OCI-LY3 (cell line): Measurements from ENCODE around the gene SLC28A1.

Experiments
- H2AFZ ChIP-seq: fragments of 200-600, 300-600 bp; shearing (Covaris generic); 2 replicates; pipeline ENCODE4 v1.6.0; 2014; ENCODE audit warnings: antibody characterized with exemption, low read depth, low read length
- H3K27ac ChIP-seq: fragments of 200-600, 300-600 bp; sonication (generic); 2 replicates; pipeline ENCODE4 v1.5.1; 2014; ENCODE audit warnings: mild to moderate bottlenecking, low read length, moderate library complexity, mixed read lengths
- H3K27me3 ChIP-seq: fragments of 200-600, 300-600 bp; sonication (generic); 2 replicates; pipeline ENCODE4 v1.6.1; 2014; ENCODE audit warnings: low read depth, low read length, mixed read lengths
- H3K36me3 ChIP-seq: fragments of 200-600, 300-600 bp; sonication (generic); replicated peaks from 2 replicates; pipeline ENCODE3; 2014; ENCODE audit warnings: low read depth, low read length, mixed read lengths
- H3K4me1 ChIP-seq: fragments of 300-600, 200-600 bp; sonication (generic); 2 replicates; pipeline ENCODE4 v1.6.1; 2014; ENCODE audit warnings: low read length, mixed read lengths
- H3K4me2 ChIP-seq: fragments of 200-600, 300-600 bp; sonication (generic); 2 replicates; pipeline ENCODE4 v1.6.1; 2014; ENCODE audit warnings: low read length, mixed read lengths
- H3K4me3 ChIP-seq: fragments of 300-600, 200-600 bp; sonication (generic); 2 replicates; pipeline ENCODE4 v1.5.1; 2014; ENCODE audit warnings: antibody characterized with exemption, mild to moderate bottlenecking, low read length, moderate library complexity
- H3K79me2 ChIP-seq: fragments of 300-600, 200-600 bp; shearing (Covaris generic); 2 replicates; pipeline ENCODE4 v1.6.1; 2014; ENCODE audit warnings: mild to moderate bottlenecking, low read length, mixed read lengths
- H3K9ac ChIP-seq: fragments of 300-600, 200-600 bp; shearing (Covaris generic); 2 replicates; pipeline ENCODE4 v1.6.0; 2014; ENCODE audit warnings: mild to moderate bottlenecking, low read length, moderate library complexity
- H3K9me3 ChIP-seq: fragments of 200-600, 300-600 bp; shearing (Covaris generic); 2 replicates; pipeline ENCODE4 v1.6.1; 2014; ENCODE audit warnings: low read length, mixed read lengths; ENCODE audit not compliant: insufficient read depth
- H4K20me1 ChIP-seq: fragments of 200-600, 300-600 bp; sonication (generic); 2 replicates; pipeline ENCODE4 v1.6.1; 2016; ENCODE audit warnings: low read length, mixed read lengths; ENCODE audit not compliant: insufficient read depth
- EZH2phosphoT487 ChIP-seq: fragments of 200-600 bp; shearing (Covaris generic); IDR thresholded peaks from 2 replicates; pipeline ENCODE4 v1.6.1; 2018; ENCODE audit warnings: antibody characterized with exemption, mixed run types, low read depth
- TF ChIP-seq, protein P1 (sequence below): fragments of 200-600, 300-600 bp; sonication (generic); IDR thresholded peaks from 2 replicates; pipeline ENCODE4 v1.5.1; 2014; ENCODE audit warnings: antibody characterized with exemption, low read length, low read depth

The SLC28A1 gene

DNA sequence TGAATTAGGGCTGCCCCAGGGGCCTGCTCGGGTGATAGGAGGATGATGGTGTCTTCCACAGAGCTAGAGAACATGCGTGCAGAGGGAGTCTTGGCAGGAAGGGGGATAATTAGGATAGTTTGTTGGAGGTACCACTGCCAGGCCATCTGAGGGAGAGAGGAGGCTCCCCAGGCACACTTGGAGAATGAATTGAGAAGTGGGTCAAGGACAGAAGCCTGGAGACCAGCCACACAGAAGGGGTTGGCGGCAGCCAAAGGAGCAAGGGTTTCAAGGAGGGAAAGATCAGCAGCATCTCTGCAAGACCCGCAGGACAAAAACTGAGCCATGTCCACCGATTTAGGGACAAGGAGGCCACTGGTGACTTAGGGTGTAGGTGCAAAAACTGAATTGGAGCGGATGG lies 6.9 kb downstream of the SLC28A1 start:
- H3K79me2 ChIP-seq = no peaks in the 10 kb centered on the region
- peaks cover 7% of the 10 kb centered on the region; the same call in 1 of the 2 replicates for H3K27me3 ChIP-seq
- TF ChIP-seq, protein P1, sequence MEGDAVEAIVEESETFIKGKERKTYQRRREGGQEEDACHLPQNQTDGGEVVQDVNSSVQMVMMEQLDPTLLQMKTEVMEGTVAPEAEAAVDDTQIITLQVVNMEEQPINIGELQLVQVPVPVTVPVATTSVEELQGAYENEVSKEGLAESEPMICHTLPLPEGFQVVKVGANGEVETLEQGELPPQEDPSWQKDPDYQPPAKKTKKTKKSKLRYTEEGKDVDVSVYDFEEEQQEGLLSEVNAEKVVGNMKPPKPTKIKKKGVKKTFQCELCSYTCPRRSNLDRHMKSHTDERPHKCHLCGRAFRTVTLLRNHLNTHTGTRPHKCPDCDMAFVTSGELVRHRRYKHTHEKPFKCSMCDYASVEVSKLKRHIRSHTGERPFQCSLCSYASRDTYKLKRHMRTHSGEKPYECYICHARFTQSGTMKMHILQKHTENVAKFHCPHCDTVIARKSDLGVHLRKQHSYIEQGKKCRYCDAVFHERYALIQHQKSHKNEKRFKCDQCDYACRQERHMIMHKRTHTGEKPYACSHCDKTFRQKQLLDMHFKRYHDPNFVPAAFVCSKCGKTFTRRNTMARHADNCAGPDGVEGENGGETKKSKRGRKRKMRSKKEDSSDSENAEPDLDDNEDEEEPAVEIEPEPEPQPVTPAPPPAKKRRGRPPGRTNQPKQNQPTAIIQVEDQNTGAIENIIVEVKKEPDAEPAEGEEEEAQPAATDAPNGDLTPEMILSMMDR = no peak
- TF ChIP-seq EZH2phosphoT487 = no peak
- H3K4me1 ChIP-seq = peaks cover 11% of the 10 kb centered on the region
- no peak overlapping the region for H3K9ac ChIP-seq
- no peaks in the 10 kb centered on the region for H3K9me3 ChIP-seq
- no peak overlapping the region for H2AFZ ChIP-seq
- no peaks in the 10 kb centered on the region for H3K36me3 ChIP-seq
- H3K4me2 ChIP-seq = no peak overlapping the region
- H4K20me1 ChIP-seq = no peaks in the 10 kb centered on the region
- no peak overlapping the region for H3K27ac ChIP-seq
- no peak overlapping the region for H3K4me3 ChIP-seq

DNA sequence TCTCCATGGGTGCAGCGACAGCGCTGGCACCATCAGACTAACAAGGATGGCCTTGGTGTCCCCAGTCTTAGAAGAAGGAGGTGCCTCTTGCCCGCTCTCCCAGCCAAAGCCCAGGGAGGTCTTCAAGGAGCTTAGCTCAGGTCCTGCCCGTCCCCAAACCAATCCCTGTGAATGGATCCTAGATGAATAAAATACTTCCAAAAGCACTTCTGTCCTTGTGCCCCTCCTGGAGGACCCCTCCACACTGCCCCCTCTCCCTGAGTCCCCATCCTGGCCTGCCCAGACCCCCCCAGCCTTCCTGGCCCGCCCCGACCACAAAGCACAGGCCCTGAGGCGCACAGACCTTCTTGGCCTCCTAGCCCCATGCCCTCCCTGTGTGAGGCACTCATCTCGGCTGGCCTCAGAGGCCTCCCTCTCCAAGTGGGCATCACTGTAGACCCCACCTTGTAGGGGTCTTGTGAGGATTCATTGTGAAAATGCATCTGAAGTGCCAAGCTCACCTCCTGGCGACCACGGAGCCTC lies 8.4 kb downstream of the SLC28A1 start:
- no peak overlapping the region for H2AFZ ChIP-seq

DNA sequence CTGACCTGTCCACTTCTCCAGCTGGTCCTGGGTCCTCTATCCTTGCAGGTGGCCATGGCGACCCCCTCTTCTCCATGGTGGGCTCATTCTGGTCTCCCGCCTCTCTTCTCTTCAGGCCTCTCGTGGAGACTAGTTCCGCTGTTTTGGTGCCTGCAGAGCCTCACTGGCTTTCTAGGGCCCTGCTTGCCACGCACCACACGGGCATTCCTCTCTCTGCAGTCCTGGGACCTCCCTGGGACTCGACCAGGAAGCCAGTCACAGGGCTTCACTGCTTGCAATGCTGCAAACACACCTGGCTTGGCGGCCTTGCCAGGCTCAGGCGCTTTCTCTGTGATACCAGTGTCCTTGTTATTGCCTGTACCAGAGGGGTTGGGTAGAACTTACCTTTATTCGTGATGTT lies 9.1 kb downstream of the SLC28A1 start:
- Histone ChIP-seq H3K36me3 (no peaks in the 10 kb centered on the region), H3K4me2 (no peak overlapping the region), H3K79me2 (no peaks in the 10 kb centered on the region), H3K9me3 (no peaks in the 10 kb centered on the region), H3K4me1 (no peaks in the 10 kb centered on the region), H2AFZ (no peak overlapping the region), H3K9ac (no peak overlapping the region), H4K20me1 (no peaks in the 10 kb centered on the region), H3K27ac (no peak overlapping the region), H3K27me3 (peaks cover 14% of the 10 kb centered on the region; the same call in 1 of the 2 replicates), H3K4me3 (no peak overlapping the region)
- TF ChIP-seq, protein P1 = no peak
- TF ChIP-seq EZH2phosphoT487 = no peak

More for the DNA sequence above, 8.4 kb downstream of the SLC28A1 start:
- Histone ChIP-seq H3K4me3 (no peak overlapping the region), H3K27ac (no peak overlapping the region), H3K79me2 (no peaks in the 10 kb centered on the region), H4K20me1 (no peaks in the 10 kb centered on the region), H3K4me1 (peaks cover 7% of the 10 kb centered on the region), H3K9me3 (no peaks in the 10 kb centered on the region), H3K4me2 (no peak overlapping the region), H3K9ac (no peak overlapping the region), H3K36me3 (no peaks in the 10 kb centered on the region), H3K27me3 (peaks cover 10% of the 10 kb centered on the region; the same call in 1 of the 2 replicates)
- no peak for TF ChIP-seq EZH2phosphoT487
- TF ChIP-seq, protein P1 = no peak

GRCh38 chr15:84894736-84895425 lies 10.4 kb downstream of the SLC28A1 start:
- H3K4me3 ChIP-seq = no peak overlapping the region
- no peaks in the 10 kb centered on the region for H3K36me3 ChIP-seq
- no peak overlapping the region for H3K4me2 ChIP-seq
- H3K27me3 ChIP-seq = peaks cover 22% of the 10 kb centered on the region; the same call in 1 of the 2 replicates
- no peak overlapping the region for H3K27ac ChIP-seq
- no peaks in the 10 kb centered on the region for H3K79me2 ChIP-seq
- no peaks in the 10 kb centered on the region for H3K4me1 ChIP-seq
- no peaks in the 10 kb centered on the region for H3K9me3 ChIP-seq
- H2AFZ ChIP-seq = no peak overlapping the region
- H4K20me1 ChIP-seq = no peaks in the 10 kb centered on the region
- H3K9ac ChIP-seq = no peak overlapping the region
- TF ChIP-seq EZH2phosphoT487 = no peak
- TF ChIP-seq, protein P1 = no peak
